Stimulated activated CD8-positive, alpha-beta memory T cell treated with anti-CD3 and anti-CD28 coated beads, Interleukin-12 subunit alpha, Interleukin-12 subunit beta, amount 100 ng/mL, for 1 hour (primary cell): ENCODE measurements around the gene AKAP7.

Source experiments
- DNase-seq: peaks from one replicate; pipeline ENCODE4 v3.0.0-alpha.2; 2020; ENCODE audit warnings: low read depth

The AKAP7 gene

GRCh38 chr6:131134220-131134979 is 867 bp upstream of the AKAP7 start:
- no peak for DNase-seq

- no peak for DNase-seq
Measured at GRCh38 chr6:131134980-131135243, 355 bp upstream of the AKAP7 start.

GRCh38 chr6:131136021-131136786 is 937 bp downstream of the AKAP7 start:
- no peak for DNase-seq

- DNase-seq = no peak
Measured at GRCh38 chr6:131139599-131139998, 4.3 kb downstream of the AKAP7 start.

GRCh38 chr6:131143319-131143718 is 8.1 kb downstream of the AKAP7 start:
- DNase-seq = no peak

- DNase-seq = no peak
Measured at GRCh38 chr6:131146865-131147264, 11.6 kb downstream of the AKAP7 start.

- no peak for DNase-seq
Measured at GRCh38 chr6:131156411-131156810, 21.1 kb downstream of the AKAP7 start.

GRCh38 chr6:131159578-131159977 is 24.3 kb downstream of the AKAP7 start:
- DNase-seq = no peak

- no peak for DNase-seq
Measured at GRCh38 chr6:131160254-131160758, 25.0 kb downstream of the AKAP7 start.

- DNase-seq = no peak
Measured at GRCh38 chr6:131161987-131162386, 26.7 kb downstream of the AKAP7 start.

GRCh38 chr6:131163886-131164285 is 28.6 kb downstream of the AKAP7 start:
- no peak for DNase-seq

GRCh38 chr6:131164506-131164905 is 29.2 kb downstream of the AKAP7 start:
- no peak for DNase-seq

GRCh38 chr6:131167773-131168172 is 32.5 kb downstream of the AKAP7 start:
- no peak for DNase-seq

GRCh38 chr6:131169613-131170012 is 34.3 kb downstream of the AKAP7 start:
- DNase-seq = no peak

GRCh38 chr6:131172222-131172621 is 37.0 kb downstream of the AKAP7 start:
- DNase-seq = no peak

GRCh38 chr6:131173680-131174079 is 38.4 kb downstream of the AKAP7 start:
- no peak for DNase-seq

GRCh38 chr6:131175564-131175963 is 40.3 kb downstream of the AKAP7 start:
- DNase-seq = no peak

GRCh38 chr6:131177996-131178395 is 42.7 kb downstream of the AKAP7 start:
- DNase-seq = no peak

GRCh38 chr6:131182991-131183425 is 47.7 kb downstream of the AKAP7 start:
- no peak for DNase-seq

GRCh38 chr6:131183427-131184095 is 48.3 kb downstream of the AKAP7 start:
- DNase-seq = no peak

- DNase-seq = no peak
Measured at GRCh38 chr6:131191590-131191989, 56.3 kb downstream of the AKAP7 start.

- no peak for DNase-seq
Measured at GRCh38 chr6:131197716-131198115, 62.4 kb downstream of the AKAP7 start.
